Hippocampal formation (tissue), 2 donors: ENCODE results near the gene PHLDA3.

Experiments used
- DNase-seq, 2 donors: peaks; one replicate each; lab custom pipeline; 2025; lab: John Stamatoyannopoulos, UW

The PHLDA3 gene

GRCh38 chr1:201429736-201430501 is 39.1 kb downstream of the PHLDA3 start:
- no peak for DNase-seq

DNA sequence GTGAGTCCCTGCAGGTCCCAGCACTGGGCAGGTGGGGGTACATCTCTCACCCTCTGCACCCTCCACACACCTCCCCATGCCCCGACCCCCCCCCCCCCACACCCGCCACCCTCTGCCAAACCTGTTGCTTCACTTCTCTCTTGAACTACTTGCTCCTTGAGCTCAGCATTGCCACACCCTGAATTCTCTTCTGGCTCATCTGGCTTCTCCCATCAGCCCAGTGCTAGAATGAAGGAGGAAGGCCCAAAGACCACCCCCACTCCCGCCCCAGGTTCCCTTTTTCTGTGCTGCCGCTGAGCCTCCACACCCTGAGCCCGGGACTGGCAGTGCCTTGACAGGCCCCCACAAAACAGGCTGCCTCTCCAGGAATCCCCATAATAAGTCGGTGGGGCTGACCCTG is 41.0 kb downstream of the PHLDA3 start:
- no peak for DNase-seq

GRCh38 chr1:201426479-201427310 is 42.3 kb downstream of the PHLDA3 start:
- no peak for DNase-seq

DNA sequence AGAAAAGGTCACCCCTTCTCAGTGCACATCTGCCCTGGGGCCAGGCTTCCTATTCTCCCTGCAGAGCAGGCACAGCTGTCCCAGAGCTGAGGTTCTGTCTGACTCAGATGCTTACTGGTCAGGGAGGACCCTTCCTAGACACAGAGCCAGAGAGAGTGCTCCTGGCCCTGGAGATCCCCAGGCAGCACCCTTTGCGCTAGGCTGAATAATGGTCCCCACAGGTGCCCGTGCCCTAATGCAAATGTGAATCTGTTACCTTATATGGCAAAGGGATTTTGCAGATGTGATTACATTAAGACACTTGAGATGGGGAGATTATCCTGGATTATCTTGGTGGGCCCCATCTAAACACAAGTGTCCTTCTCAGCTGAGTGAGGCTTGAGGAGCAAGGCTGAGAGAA is 44.8 kb downstream of the PHLDA3 start:
- no peak for DNase-seq

DNA sequence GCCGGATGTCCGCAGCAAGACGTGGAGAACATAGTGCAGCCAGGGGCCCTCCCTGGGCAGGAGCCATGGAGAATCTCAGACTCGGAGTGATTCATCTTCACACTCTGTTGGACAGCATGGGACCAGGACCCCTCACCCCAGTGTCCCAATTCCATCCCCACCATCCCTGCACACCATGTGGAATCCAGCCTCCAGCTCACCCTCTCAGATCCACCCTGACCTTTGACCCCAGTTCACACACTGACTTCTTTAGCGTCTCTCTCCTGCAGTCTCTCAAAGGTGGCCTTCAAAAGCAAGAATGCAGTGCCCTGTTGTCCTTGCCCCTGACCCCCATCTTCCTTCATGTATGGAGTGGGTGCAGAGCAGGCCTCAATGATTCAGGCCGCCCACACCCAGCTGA is 45.3 kb downstream of the PHLDA3 start:
- DNase-seq: no peak

- DNase-seq: no peak
These were observed 46.5 kb downstream of the PHLDA3 start for GRCh38 chr1:201422436-201423030.

DNA sequence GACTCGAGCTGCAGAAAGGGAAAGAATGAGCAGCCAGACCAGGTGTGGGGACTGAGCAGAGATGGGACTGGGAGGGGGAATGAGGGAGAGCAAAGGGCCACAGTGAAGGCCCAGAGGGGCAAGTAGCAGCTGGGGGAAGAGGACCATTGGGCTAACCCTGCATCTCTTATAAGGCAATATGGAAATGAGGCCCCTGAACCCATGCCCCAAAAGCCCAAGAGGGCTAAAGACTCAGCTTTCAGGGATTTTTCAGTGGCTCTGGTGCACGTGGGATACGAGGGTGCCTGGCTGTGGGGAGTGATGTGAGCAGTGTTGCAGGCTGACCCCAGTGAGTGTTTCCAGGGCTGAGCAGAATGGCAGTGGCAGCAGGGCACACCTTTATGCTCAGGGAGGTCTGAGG is 47.0 kb downstream of the PHLDA3 start:
- no peak for DNase-seq

GRCh38 chr1:201421041-201421440 is 47.9 kb downstream of the PHLDA3 start:
- no peak for DNase-seq

DNA sequence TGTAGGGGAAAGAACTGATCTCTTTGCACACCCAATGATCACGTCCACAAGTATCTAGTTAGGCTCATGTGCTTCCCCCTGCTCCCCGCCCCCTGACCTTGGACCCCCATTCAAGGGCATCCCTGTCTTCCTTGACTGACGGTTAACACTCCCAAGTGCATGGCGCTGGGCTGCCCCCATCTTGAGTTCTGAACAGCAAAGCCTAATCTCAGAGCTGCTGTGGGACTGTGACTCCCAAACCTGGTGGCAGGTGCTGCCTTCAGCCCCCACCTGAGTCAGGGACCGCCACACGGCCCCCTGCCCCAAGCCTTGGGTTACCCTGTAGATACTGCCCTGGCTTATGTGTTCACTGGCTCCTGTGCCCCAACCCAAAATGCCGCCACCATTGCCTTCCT is 48.4 kb downstream of the PHLDA3 start:
- no peak for DNase-seq

DNA sequence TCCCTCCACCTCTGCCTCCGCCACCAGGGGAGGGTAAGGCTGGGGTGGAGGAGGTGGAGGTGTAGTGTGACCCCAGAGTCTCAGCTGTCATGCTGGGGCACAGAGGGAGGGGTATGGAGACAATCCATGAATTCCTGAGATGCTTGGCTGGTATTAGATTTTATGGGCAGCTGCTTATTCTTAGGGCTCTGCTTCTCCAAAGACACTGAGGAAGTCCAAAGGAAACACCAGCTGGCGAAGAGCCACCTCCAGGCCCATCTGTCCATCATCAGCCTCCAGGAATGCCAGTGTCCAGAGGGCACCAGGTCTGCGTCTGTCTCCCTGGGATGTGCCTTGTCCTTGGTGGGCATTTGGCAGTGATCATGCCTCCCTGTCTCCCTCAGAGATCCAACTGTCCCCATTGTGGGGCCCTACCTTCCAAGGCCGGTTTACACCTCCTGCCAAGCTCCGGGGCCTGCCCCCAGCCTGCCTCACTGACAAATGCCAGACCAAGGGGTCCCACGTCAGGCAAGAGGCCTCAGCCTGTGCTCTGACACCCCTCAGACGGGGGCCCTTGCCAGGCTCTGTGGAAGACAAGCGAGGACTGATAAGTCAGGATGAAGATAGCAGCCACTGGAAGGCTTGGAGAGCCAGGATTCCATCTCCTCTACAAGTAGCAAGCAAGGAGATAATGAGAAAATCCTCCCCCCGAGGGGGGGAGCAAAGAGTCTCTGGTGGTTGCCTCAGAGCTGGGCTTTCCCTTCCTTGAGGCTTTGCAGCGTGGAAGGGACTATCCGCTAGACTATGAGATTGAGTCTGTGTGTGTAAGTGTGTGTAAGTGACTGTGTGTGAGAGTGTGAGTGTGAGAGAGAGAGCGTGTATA is 49.0 kb downstream of the PHLDA3 start:
- DNase-seq: no peak

- no peak for DNase-seq
These were observed 49.7 kb downstream of the PHLDA3 start for GRCh38 chr1:201419256-201419655.

DNA sequence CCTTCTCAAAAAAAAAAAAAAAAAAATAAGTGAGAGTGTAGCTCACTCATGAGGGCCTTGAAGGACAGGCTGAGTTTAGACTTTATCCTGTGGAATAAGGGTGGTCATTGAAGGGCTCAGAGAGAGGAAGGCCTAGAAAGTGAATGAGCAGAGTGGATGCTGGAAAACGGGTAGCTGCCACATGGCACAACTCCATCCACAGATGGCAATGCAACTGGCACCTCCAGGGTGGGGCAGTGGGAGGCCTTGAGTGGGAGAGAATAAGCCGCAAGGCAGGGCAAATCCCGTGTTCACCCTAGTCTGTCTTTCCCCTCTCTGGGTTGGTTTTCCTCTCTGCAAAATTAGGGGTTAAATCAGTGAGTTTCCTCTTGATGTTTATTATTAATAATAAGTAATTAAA is 50.5 kb downstream of the PHLDA3 start:
- no peak for DNase-seq
